NCI-H510A treated with DMSO at 0.1 percent for 48 hours (cell line): ENCODE data around the gene MPV17.
"Not testable (repeated sequence)": the region's sequence is repeated elsewhere in the genome, so short reads cannot be mapped to it uniquely, and the experiment has no call there.

Experiments
- DNase-seq: peaks from one replicate; lab custom pipeline; 2025; lab: John Stamatoyannopoulos, UW

MPV17 gene

GRCh38 chr2:27297195-27297594 lies 25.7 kb downstream of the MPV17 start:
- DNase-seq: no peak

GRCh38 chr2:27296481-27296880 lies 26.4 kb downstream of the MPV17 start:
- no peak for DNase-seq

DNA sequence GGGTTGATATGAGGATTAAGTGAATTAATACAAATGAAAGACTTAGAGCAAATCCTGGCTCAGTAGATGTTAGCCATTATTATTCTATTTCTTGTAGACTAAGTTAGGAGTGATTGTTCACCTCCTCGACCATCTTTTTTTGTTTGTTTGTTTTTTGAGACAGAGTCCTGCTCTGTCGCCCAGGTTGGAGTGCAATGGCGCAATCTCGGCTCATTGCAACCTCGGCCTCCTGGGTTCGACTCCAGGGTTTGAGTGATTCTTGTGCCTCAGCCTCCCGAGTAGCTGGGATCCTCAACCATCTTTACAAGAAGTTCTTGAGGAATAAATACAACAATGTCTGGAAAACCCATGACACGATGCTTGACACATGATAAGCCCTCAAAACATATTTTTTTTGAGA lies 28.0 kb downstream of the MPV17 start:
- no peak for DNase-seq

DNA sequence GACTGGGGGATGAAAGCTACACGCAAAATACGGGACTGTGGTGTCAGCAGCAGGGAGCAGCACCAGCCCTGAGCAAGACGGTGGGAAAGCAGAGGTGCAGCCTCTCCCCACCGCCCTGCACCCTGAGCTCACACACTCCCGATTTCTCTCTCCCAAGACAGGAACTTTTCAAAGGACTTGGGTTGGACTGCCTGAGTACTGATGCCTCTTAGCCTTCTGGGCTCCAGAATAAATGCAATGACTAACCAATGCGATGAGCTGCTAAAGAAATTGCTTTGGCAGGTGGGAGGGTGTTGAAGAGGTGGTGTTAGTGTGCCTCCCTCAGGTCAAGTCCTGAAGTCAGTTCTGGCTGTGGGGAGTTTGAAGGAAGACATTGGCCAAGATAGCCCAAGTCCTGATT lies 31.0 kb downstream of the MPV17 start:
- DNase-seq: no peak

DNA sequence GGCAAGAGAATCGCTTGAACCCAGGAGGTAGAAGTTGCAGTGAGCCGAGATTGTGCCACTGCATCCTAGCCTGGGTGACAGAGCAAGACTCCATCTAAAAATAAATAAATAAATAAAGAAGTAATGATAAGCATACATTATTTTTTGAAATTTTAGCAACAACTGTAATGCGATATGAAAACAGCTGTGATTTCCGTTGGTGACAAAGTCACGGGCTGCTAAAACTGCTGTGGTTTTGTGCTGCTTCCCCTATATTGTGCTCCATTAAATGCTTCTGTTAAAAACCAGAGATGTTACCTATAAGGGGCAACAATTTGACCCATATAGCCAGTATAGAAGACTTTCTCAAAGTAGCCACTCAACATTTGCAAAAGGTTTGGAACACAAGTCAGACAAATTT lies 32.3 kb downstream of the MPV17 start:
- DNase-seq: no peak

GRCh38 chr2:27288610-27289009 lies 34.3 kb downstream of the MPV17 start:
- DNase-seq: no peak

DNA sequence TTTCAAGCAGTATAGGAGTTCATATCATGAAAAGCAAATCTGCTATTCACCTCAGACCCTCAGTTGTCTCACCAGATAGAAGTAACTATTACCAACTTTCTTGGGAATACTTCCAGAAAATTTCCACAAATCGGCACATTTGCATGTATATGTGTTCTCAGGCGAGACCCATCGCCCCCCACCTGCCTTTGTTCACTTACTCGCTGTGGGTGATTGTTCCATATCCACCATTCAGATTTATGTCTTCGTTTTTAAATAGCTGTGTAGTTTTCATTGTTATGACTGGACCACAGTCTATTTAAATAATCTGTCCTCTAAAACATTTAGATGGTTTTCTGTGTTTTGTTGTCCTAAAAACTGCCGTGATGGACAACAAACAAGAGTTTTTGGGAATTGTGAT lies 37.4 kb downstream of the MPV17 start:
- DNase-seq: no peak

DNA sequence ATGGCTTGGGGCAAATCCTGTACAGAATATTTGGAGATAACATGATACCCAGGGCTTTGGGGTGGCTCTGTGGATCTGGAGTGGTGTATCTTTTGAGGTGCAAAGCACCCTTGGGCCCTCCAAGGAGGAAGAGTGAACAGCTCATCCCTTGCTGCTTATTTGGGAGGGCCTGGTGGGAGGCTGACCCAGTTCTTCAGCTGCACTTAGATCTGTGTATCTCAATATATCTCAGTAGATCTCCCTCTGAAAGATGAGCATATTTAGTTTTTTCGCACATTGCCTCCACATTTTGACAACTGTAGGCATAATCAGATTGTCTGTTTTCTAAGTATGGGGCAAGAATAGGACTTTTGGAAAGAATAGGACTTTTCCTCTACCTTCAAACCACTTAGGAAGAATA lies 37.9 kb downstream of the MPV17 start:
- DNase-seq: no peak

DNA sequence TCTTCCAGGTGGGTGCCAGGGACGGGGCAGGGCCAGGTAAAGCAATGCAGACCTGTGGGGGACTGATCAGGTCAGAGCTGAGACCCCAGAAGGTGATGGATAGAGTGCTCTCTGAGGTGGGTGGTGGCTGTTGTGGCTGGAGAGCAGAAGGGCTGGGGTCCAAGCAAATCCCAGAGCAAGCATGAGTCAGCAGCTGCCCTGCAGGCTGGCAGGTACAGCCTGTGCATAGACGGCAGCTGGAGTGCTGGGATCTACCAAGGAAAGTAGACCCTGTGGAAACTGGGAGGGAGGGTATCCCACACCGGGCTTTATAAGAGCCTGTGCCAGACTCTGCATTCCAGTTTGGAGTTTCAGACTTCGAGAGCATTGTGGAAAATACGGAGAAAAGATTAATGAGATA lies 40.0 kb downstream of the MPV17 start:
- DNase-seq: no peak

- DNase-seq: no peak
These were observed 40.9 kb downstream of the MPV17 start, which contains the start of gene TRIM54 for GRCh38 chr2:27281855-27282559. TRIM54 (plus strand) TSS chr2:27282429; CDS start chr2:27282732, 303 bp downstream.

- no peak for DNase-seq
These were observed 41.5 kb downstream of the MPV17 start for GRCh38 chr2:27281442-27281841.

DNA sequence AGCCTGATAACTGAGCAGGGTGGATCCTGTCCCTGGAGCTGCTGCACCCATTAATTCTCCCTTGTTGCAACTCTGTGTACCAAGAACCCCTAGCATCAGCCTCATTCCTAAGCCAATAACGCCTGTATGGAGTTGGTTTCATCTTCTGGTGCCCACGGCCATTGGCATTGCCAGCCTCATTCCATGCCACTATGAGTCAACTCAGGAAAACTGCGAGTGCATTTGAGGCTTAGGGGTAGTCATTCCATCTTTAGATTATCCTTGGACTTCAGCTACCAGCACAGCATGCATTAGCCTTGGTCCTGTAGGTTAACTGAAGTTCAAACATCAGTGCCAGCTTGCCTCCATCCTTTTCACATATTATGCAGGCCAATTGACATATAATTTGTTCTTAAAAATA lies 42.1 kb downstream of the MPV17 start:
- no peak for DNase-seq

DNA sequence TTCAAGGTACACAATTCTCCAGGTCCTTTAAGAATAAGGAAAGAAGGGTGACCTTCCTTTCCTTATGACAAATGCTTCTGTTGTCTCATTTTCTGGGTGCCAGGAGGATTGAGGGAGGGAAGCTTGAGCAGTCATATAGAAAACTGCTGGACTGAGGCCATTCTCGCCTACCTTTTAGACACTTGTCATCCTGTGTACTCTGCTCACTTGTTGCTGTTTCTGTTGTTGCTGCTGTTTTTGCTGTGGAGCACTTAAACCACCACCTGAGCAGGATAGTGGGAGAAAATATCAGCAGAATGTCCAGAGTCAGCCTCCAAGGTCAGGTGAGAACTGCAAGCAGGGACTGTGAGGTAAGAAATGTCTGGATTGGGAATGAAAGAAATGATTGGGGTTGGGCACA lies 44.9 kb downstream of the MPV17 start:
- DNase-seq: no peak

- DNase-seq: no peak
These were observed 47.4 kb downstream of the MPV17 start, which contains the start of gene DNAJC5G for GRCh38 chr2:27275211-27276150. DNAJC5G (plus strand) TSS chr2:27275433; CDS start chr2:27276729, 1,296 bp downstream.

DNA sequence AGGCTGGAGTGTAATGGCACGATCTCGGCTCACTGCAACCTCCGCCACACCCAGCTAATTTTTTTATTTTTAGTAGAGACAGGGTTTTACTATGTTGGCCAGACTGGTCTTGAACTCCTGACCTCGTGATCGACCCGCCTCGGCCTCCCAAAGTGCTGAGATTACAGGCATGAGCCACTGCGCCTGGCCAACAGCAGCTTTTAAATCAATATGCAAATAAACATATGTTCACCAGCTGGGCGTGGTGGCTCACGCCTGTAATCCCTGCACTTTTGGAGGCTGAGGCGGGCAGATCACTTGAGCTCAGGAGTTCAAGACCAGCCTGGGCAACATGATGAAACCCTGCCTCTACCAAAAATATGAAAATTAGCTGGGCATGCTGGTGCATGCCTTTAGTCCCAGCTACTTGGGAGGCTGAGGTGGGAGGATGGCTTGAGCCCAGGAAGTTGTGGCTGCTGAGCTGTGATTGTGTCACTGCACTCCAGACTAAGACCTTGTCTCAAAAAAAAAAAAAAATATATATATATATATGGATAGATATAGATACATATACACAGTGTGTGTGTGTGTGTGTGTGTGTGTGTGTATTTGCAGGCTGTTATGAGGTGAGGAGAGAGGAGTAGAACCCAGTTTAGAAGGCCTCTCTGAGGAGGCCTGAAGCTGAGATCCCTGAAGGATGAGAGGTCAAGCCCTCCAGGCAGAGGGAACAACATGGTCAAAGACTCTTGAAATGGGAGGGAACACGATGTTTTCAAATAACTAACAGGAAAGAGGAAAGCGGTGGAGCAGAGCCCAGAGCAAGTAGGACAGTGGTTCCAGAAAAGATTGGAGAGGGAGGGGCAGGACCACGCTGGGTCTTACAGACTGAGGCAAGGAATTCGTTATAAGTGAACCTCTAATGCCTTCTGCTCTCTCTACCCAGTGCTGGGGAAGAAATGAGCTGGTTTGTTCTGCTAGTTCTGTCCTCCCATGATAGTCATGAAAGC lies 50.1 kb downstream of the MPV17 start:
- DNase-seq: not testable (repeated sequence)

- no peak for DNase-seq
These were observed 51.1 kb downstream of the MPV17 start for GRCh38 chr2:27271631-27272340.

DNA sequence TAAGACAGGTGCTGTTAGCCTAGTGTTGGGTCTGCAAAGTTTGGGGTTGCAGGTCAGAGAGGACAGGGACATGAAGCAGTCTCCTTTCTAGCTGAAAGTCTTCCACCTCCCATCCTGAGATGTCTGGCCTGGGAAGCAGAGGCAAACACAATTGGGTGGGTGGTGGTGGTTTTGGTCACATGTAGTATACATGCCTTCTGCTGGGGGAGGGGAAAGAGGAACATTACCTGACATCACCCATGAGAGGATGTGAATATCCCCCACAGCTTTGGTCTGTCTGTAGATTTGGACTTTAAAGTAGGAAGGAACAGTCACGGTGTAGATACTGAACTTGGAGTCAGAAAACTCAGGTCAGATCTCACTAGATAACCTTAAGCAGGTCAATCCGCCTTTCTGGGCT lies 52.2 kb downstream of the MPV17 start:
- DNase-seq: no peak

GRCh38 chr2:27270131-27270530 lies 52.8 kb downstream of the MPV17 start:
- no peak for DNase-seq

GRCh38 chr2:27268296-27268695 lies 54.6 kb downstream of the MPV17 start:
- DNase-seq: not testable (repeated sequence)

GRCh38 chr2:27265536-27265870 lies 57.4 kb downstream of the MPV17 start:
- DNase-seq: no peak
